Measurements from ENCODE around the gene LRCH4.

DNA sequence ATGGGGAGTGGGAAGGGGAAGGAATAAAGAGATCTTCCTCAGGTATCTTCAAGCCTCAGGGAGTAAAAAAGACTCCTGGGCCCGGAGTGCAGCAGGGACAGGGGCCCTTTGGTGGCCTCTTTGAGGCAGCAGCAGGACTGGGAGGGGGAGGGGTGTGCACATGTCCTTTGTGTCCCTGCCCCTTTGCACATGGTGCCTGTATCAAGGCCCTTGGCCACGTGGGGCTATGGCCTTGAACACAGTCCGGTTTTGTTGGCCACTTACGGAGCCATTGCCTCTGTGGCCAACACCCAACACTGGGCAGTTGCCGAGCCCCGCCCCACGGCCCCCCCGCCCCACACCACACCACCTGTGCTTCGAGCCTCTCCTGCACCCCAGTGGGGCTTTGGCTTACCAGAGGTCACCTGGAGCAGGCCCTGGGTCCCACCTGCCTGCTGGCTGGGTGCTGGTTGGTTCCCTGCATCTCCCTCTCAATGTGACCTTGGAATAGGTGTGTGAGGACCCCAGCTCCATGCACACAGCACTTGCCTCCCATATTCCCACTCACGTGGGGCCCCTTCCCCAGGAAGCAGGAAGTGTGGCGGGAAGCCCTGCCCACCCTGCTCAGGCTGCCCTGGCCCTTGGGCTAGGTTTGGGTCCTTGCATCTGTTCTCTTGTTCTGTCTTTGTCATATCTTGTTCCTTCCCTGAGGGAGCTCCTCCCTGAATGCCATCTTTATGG, 17.6 kb downstream of the LRCH4 start:
- TF ChIP-seq CTCF (IDR thresholded peaks at IDR 0.05) (no peak), POLR2A (IDR thresholded peaks at IDR 0.05) (no peak), EP300 (IDR thresholded peaks at IDR 0.05) (no peak)
